NOMO-1 treated with DMSO at 0.1 percent for 48 hours (cell line): ENCODE results near the gene SIAH2.

ENCODE experiments used
- DNase-seq: peaks from one replicate; lab custom pipeline; 2025; ENCODE audit not compliant: unreplicated experiment; lab: John Stamatoyannopoulos, UW

The SIAH2 gene

DNA sequence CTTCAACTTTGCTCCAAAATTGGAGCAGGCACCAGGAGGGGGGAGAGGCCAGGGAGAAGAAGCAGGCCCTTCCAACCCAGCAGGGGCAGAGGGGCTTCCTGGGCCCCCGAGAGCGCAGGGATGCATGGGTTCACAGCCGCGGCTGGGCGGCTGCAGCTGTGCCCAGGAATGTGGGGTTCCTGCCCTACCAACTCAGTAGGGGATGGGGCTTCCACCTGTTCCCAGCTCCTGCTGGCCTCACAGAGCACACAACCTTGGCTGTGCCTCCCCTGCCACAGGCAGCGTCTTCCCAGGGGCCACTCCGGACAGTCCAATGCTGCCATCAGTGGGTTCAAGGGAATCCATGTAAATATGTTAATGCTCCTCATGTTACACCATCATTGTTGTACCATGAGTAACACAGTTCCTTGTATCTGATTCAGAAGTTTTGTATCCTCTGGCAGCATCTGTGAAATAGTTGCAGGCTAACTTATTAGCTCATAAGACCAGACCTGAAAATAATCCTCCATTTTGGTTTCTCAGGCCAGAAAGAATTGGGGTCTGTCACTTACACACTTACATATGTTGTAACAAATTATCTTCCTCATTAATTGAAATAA, 12.1 kb upstream of the SIAH2 start:
- DNase-seq = no peak

GRCh38 chr3:150773616-150774192, 10.7 kb upstream of the SIAH2 start:
- DNase-seq = peak; percentile 34

- DNase-seq = no peak
Observed at GRCh38 chr3:150771600-150771999, 8.6 kb upstream of the SIAH2 start.

DNA sequence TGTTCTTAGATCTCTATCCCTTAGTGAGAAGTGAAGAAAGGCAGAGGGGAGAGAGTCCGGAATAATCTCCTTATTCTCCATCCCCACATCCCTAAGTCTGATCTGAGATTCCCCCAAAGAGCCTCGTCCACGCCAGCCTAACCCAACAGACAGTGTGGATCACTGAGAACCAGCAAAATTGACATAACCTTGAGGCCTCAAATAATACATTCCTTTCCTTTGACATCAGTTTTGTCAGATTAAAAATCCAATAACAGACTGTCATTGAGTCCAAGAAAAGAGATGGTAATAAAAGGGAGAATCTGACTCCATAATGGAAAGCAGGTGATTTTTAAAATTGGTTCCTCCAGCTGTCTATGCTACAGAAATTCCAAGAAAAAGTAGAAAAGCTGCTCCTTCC, 7.7 kb upstream of the SIAH2 start:
- no peak for DNase-seq

GRCh38 chr3:150766742-150767141, 3.8 kb upstream of the SIAH2 start:
- no peak for DNase-seq

GRCh38 chr3:150765949-150766720, 3.2 kb upstream of the SIAH2 start:
- no peak for DNase-seq

GRCh38 chr3:150764967-150765366, 2.0 kb upstream of the SIAH2 start:
- no peak for DNase-seq

GRCh38 chr3:150764566-150764965, 1.6 kb upstream of the SIAH2 start:
- no peak for DNase-seq

DNA sequence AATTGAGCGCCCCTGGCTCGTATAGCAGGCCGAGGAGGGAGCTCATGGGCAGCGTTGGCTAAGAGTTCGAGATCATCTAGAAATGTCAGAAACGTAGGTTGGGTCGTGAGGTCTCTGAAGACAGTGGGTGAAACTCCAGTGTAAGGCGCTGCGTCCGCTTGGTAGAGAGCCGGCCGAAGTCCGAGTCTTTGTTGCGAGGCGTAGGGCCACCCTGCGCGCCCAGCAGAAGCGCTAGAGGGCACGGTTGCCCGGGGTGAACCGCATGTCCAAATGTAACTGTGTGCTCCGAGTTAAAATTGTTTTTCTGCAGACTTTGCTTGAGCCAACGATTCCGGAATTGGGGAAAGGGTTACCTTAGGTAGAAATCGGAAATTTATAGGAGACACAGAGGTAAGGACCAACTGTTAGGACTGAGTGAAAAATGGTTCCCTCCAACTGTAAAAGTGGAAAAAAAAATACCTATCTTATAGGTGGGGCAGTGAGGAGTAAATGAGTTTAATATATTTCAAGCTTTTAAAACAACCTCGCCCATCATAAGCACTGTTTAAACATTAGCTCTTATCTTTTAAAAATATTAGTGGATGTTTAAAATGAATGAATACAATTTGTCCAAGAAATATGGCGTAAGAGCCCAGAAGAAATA, 993 bp upstream of the SIAH2 start:
- DNase-seq = peak; percentile 76

- DNase-seq = peak; percentile 34
Observed at GRCh38 chr3:150762662-150763121, 277 bp downstream of the SIAH2 start.

GRCh38 chr3:150761831-150762661, 923 bp downstream of the SIAH2 start:
- peak; percentile 19 for DNase-seq

- peak; percentile 41 for DNase-seq
Observed at GRCh38 chr3:150760431-150761200, 2.4 kb downstream of the SIAH2 start.

DNA sequence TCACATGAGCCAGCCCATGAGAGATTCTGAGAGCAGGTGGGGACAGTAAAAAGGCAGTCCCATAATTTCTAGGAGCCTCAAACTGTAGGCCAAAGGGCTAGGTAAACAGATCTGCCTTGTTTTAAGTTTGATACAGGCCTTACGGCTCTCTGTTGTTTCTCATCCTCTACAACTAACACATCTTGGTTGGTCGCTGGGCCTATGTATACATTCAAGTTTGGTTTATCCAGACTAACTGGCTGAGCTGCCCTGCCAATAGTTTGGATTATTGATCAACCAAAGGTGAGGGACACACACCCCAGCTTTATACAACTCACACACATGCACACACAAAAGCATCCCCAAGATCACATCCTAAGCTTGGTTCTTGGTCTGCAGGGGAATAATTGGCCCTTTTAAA, 3.0 kb downstream of the SIAH2 start:
- DNase-seq = no peak

- no peak for DNase-seq
Observed at GRCh38 chr3:150759319-150759718, 3.6 kb downstream of the SIAH2 start.

DNA sequence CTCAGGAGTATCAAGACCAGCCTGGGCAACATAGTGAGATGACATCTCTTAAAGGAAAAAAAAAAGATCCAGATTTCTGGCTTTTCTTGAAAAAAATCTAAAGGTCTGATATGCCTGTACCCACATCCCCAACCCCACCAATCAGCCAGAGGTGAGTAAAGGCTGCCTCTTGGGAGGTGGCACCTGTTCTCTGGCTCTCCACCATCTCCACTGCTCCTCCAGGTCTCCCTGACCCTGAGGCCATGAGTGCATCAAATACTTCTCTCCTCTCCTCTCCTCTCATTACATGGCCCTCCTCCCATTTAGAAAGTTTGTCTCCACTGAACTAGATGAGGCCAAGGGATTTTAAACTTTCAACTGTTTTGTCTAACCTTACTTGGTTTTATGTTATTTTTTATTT, 5.2 kb downstream of the SIAH2 start:
- no peak for DNase-seq

- no peak for DNase-seq
Observed at GRCh38 chr3:150757364-150757763, 5.6 kb downstream of the SIAH2 start.

DNA sequence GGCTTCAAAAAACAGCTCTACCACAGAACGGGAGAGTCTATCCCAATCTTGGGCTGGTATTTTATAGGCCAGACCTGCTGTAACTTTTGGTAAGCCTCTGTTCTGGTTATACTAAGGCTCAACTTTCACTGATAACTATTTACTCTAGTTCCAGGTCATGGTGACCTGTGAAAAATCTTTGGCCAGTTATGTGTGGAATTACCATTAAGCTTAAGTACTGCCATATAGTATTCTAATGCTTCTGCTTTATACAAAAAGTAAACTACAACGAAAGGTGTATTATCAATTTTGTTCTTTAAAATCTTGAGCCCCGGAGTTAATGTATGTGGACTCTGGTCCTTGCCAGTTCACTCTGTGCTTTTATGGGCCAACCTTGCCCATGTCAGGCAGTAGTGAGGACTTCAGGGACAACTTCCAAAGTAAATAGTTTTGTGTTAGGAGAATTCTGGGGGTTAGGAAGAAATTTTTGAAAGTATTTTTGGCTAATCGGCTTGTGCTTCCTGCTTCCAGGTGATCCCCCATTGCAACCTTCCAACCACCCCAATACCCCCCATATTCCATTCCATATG, 6.4 kb downstream of the SIAH2 start:
- DNase-seq = no peak

- DNase-seq = no peak
Observed at GRCh38 chr3:150755902-150756301, 7.1 kb downstream of the SIAH2 start.

DNA sequence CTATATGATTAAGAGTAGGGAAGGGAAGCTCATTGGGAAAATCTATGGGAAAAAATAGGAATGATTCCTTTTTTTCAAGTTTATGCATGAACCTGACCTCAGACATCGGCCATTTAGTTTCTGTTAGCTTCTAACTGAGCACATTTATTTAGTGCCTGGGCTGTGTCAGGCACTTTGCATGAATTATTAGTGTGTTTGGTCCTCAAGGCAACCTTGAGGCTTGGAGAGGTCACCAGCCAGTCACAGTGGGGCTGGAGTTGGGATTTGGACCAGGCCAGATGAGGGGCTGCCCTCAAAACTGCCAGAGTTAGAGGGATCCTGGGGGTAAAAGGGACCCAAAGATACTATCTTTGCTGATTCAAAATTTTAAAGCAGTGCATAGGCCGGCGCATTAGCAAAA, 8.1 kb downstream of the SIAH2 start:
- DNase-seq = no peak

DNA sequence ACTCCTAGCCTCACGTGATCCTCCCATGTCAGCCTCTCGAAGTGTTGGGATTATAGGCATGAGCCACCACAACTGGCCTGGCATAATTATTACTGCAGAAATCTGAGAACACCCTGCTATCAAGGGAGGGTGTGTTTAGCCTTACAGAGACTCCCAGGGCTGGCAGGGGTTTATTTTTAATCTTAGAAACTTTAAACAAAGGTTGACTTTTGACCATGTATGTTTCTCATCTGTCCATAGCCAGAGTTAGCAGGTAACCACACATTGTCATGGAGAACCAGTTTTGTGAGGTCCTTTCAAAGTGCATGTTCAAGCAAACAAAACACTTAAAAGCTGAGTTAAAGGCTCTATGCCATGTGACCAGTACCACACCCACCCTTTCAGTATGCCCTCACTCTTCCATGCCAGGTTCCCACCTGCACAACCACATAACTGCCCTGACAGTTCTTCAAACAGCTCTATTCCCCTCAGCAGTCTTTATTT, 11.1 kb downstream of the SIAH2 start:
- no peak for DNase-seq
